Stimulated activated CD4-positive, alpha-beta T cell treated with anti-CD3 and anti-CD28 coated beads, Interleukin-1b, Interleukin-23, amount 100 ng/mL, for 4 hours (primary cell): ENCODE measurements around the gene RAPGEF3.

Source experiments
- DNase-seq, 2 donors: peaks; one replicate each; pipeline ENCODE4 v3.0.0-alpha.2; 2020; ENCODE audit warnings: low read depth in 2 of 2

Gene RAPGEF3

GRCh38 chr12:47755655-47756562 is 2.8 kb downstream of the RAPGEF3 start:
- DNase-seq = no peak

DNA sequence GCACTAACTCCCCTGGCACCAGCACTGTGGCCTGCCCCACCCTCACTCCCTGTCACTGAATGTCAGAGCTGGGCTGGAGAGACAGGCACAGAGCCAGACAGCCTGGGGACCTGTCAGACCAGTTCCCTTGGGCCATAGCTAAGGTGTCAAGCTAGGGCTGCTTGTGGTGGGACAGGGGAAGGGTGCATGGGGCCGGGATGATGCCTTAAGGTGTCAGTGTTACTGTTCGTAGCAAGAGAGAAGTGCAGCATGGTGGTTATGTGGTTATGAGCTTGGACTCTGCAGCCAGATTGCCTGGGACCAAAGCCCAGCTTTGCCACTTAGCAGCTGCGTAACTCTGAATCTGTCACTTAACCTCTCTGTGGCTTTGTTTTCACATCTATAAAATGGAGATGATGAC is 3.8 kb downstream of the RAPGEF3 start:
- DNase-seq = no peak

DNA sequence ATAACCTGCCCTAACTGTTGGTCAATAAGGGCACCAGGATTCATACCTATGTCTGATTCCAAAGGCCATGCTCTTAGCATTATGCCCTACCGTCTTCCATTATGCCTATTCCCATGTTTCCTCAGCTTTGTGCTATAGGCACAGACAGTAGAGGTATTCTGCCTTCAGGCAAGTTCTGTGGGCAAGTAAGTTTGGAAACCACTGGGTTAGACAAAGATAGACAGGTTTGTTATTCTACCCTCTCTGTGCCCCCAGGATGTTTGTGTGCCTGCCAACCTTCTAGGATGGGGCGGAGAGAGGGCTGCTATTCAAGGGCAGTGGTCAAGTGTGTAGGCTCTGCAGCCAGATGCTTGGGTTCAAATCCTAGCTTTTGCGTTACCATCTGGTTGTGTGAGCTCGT is 4.6 kb downstream of the RAPGEF3 start:
- DNase-seq = no peak

DNA sequence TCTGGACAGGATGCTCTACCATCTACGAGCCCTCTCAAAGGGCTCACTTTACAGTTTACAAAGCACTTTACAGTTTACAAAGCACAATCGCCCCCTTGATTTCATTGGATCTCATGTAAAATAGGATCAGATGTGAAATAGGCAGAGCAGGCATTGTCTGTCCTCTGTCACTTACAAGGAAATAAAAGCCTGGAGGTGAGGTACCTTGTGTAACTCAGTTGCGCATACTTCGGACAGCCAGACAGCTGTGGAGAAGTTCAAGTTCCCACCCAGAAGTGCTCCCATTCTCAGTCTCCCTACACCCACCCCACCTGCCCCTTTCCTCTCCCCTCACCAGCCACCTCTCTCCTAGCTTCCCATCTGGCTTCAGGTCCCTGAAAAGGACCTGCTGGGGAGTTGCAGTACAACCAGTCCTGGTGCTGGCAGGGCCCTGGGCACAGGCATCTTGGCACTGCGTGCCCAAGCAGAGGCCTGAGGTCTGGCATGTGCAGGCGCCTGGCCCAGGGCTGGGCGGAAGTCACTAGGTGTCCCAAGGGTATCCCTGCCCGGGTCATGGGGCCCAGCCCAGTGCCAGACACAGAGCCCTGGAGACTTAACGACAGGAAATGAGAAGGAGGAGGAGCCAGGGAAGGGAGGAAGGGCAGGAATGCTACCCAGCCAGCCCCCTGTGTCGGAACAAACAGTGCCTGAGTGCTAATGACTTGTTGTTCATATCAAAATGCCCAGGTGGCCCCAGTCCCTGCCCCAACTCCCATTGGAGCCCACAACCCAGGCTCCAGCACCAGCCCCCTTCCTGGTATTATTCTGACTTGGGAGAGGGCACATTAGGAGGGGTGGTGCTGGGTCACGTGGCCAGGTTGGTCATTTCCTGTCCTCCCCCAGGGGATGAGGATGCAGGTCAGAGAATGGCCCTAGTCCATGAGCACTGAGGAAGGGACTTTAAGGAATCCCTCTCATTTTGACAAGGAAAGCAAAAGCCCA is 5.4 kb downstream of the RAPGEF3 start:
- no peak for DNase-seq

GRCh38 chr12:47752552-47752951 is 6.1 kb downstream of the RAPGEF3 start:
- DNase-seq = no peak

- no peak for DNase-seq
These were observed 6.6 kb downstream of the RAPGEF3 start for GRCh38 chr12:47752121-47752520.

GRCh38 chr12:47751561-47751960 is 7.1 kb downstream of the RAPGEF3 start:
- DNase-seq = no peak

- DNase-seq = no peak
These were observed 7.7 kb downstream of the RAPGEF3 start for GRCh38 chr12:47750916-47751470.

- DNase-seq = no peak
These were observed 8.4 kb downstream of the RAPGEF3 start for GRCh38 chr12:47750229-47750798.

- no peak for DNase-seq
These were observed 9.8 kb downstream of the RAPGEF3 start for GRCh38 chr12:47748899-47749298.

- no peak for DNase-seq
These were observed 10.2 kb downstream of the RAPGEF3 start for GRCh38 chr12:47748507-47748828.

DNA sequence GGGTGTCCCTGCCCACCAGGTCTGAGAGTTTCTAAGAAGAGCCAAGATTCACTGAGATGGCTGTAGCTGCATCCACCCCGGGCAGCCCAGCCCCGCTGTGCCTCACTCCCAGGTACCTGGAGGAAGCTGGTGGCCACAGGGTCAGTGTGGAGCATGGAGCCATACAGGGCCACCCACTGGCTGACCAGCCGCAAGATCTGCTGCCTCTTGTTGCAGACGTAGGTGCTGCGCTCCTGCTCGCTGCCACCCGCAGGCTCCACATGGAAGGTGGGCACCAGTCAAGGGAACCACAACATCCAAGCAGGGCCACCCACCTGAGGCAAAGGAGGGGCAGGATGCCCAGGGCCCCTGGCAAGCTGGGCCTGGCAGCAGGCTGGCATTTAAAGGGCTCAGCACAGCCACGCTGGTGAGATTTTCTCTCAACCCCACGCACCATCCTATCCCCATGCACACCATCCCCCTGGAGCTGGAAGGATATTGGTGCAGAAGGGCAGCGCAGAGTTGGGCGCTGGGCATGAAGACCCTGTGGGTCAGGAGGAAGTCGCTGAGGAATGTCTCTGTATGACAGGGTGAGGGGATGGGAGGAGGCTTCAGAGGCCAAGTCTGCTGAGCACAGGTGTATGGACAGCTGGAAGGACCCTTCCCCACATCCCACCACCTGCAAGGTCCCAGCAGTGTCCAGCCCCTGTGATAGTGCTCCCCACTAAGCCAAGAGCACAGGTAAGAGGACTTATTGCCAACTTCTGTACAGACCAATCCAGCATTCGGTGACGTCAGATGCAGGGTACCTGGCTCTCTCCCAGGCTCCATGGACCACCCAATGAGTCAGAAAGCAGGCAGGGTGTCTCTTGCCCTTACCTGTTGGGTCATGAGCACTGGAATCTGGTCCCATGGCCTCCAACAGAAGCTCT is 10.8 kb downstream of the RAPGEF3 start:
- no peak for DNase-seq

- no peak for DNase-seq
These were observed 11.6 kb downstream of the RAPGEF3 start for GRCh38 chr12:47747126-47747525.

GRCh38 chr12:47746523-47746922 is 12.2 kb downstream of the RAPGEF3 start:
- no peak for DNase-seq

DNA sequence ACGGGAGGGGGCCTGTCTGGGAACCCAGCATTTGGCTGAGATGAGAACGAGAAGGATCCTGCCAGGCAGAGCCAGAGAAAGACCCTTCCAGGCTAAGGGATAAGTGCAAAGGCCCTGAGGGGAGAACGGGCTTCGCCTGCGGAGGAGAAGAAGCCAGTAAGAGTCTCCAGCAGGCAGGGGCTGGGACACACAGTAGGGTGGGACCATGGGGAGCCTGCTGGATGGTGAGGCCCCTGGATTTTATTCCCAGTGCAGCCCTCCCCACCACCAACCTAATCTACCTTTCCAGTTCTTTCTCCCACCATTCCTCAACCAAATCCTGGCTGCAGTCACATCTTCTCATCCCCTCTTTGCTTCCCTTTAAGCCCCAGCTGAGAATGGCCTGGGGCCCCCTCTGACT is 12.6 kb downstream of the RAPGEF3 start:
- no peak for DNase-seq

DNA sequence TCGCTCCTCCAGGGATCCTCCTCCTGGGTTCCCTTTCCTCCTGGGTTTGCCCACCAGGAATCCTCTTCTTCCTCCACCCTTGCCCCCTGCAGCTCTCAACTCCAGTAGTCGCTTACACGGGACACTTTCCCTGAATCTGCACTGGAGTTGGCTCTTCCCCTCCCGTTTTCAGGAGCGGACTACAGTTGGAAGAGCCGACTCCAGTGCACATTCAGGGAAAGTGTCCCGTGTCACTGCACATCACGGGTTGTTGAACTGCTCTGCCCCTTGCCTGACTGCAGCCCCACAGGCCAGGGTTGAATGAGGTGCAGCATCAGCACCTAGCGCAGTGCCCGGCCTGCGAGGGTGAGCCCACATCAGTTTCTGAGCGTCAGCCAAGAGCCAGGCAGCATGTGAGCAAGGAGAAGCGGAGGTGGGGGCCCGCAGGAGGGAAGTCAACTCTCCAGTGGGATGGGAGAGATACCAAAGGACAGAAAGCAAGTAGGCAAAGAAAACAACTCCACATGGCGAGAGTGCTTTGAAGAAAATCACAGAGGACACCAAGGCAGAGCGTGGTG is 13.1 kb downstream of the RAPGEF3 start:
- no peak for DNase-seq

DNA sequence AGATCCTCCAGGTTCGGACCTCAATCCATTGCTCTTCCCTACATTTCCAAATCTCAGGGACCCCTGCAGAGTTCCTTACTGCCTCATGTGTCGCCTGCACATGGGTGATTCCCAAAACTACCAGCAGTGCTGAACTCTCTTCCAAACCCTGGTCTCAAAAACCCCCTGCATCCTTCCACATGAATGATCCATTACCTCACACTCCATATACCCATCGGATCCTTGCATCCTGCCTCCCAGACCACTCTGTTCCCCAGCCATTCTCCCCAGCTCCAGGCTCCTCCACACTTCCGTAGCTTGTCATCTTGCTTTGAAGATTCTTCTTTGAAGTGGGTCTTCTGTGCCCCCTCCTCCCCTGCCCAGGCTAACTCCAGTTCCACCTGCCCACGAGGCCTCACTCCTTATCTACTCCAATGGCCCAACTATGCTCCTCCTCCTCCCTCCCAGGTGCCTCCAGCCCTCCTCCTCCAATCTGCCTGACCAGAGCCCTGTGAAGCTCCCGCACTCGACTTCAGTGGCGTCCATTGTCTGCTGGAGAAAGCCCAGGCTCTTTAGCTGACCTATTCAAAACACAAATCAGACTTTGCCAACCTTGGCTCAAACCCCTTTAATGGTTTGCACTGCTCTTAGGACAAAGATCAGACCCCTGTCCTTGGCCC is 13.8 kb downstream of the RAPGEF3 start:
- no peak for DNase-seq

DNA sequence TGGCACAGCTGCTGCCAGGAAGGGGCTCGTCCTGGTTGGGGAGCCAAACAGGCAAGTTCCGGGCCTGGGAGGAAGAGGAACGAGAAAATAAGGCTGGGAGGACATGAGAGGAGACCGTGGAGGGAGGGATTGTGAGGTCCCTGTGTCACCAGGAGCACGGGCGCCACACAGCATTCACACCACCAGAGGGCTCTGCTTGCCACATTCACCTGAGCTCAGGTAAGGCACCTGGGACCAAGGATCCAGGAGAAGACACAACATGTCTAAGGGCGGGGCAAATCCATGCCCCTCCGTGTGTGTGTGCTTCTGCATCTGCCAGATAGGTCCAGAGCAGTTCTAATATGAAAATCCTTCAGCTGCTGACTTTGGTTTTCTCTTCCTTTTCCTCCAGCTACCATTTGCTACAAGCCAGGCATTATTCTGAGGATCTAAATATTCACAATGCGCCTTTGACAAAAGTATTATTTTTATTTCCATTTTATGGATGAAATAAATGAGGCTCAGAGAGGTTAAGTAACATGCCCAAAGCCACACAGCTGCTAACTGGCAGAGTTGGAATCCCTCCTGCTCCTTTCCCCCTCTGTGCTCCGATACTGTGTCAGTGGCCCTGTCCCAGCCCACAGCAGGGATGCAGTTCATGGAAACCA is 14.6 kb downstream of the RAPGEF3 start:
- peak; percentile 55 for DNase-seq

DNA sequence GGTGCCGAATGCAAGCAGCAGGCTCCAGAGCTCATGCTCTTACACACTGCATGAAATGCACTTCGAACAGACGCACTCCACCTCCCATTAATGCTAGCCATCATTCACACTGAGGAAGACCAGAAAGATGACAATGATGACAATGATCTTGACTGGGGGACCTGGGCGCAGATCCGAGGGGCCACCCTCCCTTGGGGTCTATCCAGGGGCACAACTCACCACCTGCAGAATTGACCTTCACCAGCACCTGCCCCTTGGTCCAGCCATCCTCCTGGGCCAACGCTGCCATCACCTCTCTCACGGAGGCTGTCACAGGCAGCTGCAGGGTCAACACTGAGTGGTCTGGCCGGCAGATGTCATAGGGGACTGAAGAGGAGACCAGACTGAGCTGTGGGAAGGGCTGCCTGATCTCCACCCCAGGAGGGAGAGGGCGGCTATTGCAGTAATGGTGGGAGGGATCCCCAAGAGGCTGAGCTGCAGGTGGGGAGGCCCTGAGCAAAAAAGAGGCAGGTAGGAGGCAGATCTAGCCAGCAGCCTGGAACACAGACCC is 15.3 kb downstream of the RAPGEF3 start:
- DNase-seq = no peak
